PC-3 (cell line): ENCODE data around the gene MN1. TPM values are rescaled to one million over a fixed set of nuclear protein-coding genes. Genes with fewer than 3 reads are reported as not detected.

Experiments used
- ATAC-seq: fragments of 200-7000 bp; cut with Tn5 transposase; 2 replicates; pipeline ENCODE4 v1.9.1; 2020; ENCODE audit warnings: mild to moderate bottlenecking, moderate library complexity
- BruUV-seq: library from RNA; stranded (reverse); fragments of 400-500 nt; replicated peaks from 2 replicates; lab custom pipeline; 2021; lab: Mats Ljungman, UMichigan
- CTCF ChIA-PET: fragments of 300-600 bp; sonication (Branson Sonifier 250); formaldehyde crosslinking; loops from one replicate; lab custom pipeline; 2022; ENCODE audit warnings: antibody characterized with exemption; lab: Charles Lee
- POLR2A ChIA-PET: fragments of 300-600 bp; sonication (Branson Sonifier 250); formaldehyde crosslinking; loops from one replicate; lab custom pipeline; 2022; ENCODE audit warnings: antibody characterized with exemption; ENCODE audit not compliant: unreplicated experiment; lab: Charles Lee
- DNase-seq: peaks from one replicate; pipeline ENCODE4 v3.0.0-alpha.2; 2015
- H2AFZ ChIP-seq: fragments of 300-600 bp; sonication (generic); 2 replicates; pipeline ENCODE4 v1.6.0; 2016; ENCODE audit warnings: antibody characterized with exemption, low read length
- H3F3A ChIP-seq: fragments of 300-600 bp; sonication (generic); one replicate; pipeline ENCODE4 v1.6.0; 2017; ENCODE audit warnings: antibody characterized with exemption, low read length, control low read depth, mild to moderate bottlenecking; ENCODE audit not compliant: unreplicated experiment
- H3K27ac ChIP-seq: fragments of 300-600 bp; sonication (generic); 2 replicates; pipeline ENCODE4 v1.5.1; 2016; ENCODE audit warnings: mild to moderate bottlenecking, low read length
- H3K27me3 ChIP-seq: fragments of 300-600 bp; sonication (generic); 2 replicates; pipeline ENCODE4 v1.6.1; 2016; ENCODE audit warnings: low read length, mixed read lengths
- H3K36me3 ChIP-seq: fragments of 300-600 bp; sonication (generic); 2 replicates; pipeline ENCODE4 v1.6.1; 2016; ENCODE audit warnings: low read depth, mixed run types, low read length, mixed read lengths
- H3K4me1 ChIP-seq: fragments of 300-600 bp; sonication (generic); 2 replicates; pipeline ENCODE4 v1.5.1; 2016; ENCODE audit warnings: low read length; ENCODE audit not compliant: insufficient read depth
- H3K4me2 ChIP-seq: fragments of 300-600 bp; sonication (generic); 2 replicates; pipeline ENCODE4 v1.6.0; 2016; ENCODE audit warnings: low read length
- H3K4me3 ChIP-seq: fragments of 300-600 bp; sonication (generic); 2 replicates; pipeline ENCODE4 v1.5.1; 2016; ENCODE audit warnings: mild to moderate bottlenecking, low read length, mixed read lengths
- H3K79me2 ChIP-seq: fragments of 300-600 bp; sonication (generic); 2 replicates; pipeline ENCODE4 v1.6.1; 2017; ENCODE audit warnings: low read length, mixed read lengths
- H3K9ac ChIP-seq: fragments of 300-600 bp; sonication (generic); 2 replicates; pipeline ENCODE4 v1.6.0; 2016; ENCODE audit warnings: mild to moderate bottlenecking, low read length
- H3K9me2 ChIP-seq: fragments of 300-600 bp; sonication (generic); replicated peaks from 2 replicates; pipeline ENCODE4 v1.6.1; 2016; ENCODE audit warnings: mixed run types, low read length, mixed read lengths
- H3K9me3 ChIP-seq: fragments of 300-600 bp; sonication (generic); 2 replicates; pipeline ENCODE4 v1.6.1; 2016; ENCODE audit warnings: low read length, mixed read lengths
- H4K20me1 ChIP-seq: fragments of 300-600 bp; sonication (generic); 2 replicates; pipeline ENCODE4 v1.6.1; 2016; ENCODE audit warnings: low read length, mixed read lengths
- EZH2 ChIP-seq: fragments of 300-600 bp; sonication (generic); IDR thresholded peaks from one replicate; pipeline ENCODE4 v1.6.1; 2017; ENCODE audit warnings: antibody characterized with exemption, mild to moderate bottlenecking, low read length; ENCODE audit not compliant: unreplicated experiment
- EZH2phosphoT487 ChIP-seq: fragments of 300-600 bp; sonication (generic); IDR thresholded peaks from 2 replicates; pipeline ENCODE4 v1.6.1; 2018; ENCODE audit warnings: mild to moderate bottlenecking, antibody characterized with exemption, low read length, borderline replicate concordance
- intact Hi-C: fragments of 100-400 bp; cut with micrococcal nuclease; formaldehyde crosslinking; loops from 2 replicates; pipeline ENCODE4 v1.9.0; 2023
- total RNA-seq: library from RNA; depleted of rRNA; stranded (reverse); fragments of >200 nt; gene quantifications from 2 replicates; pipeline ENCODE4 v1.2.3, GENCODE V29; 2014
- TF ChIP-seq, protein P1 (sequence below): fragments of 300-600 bp; sonication (generic); conservative IDR thresholded peaks from 2 replicates; pipeline ENCODE4 v1.5.1; 2017; ENCODE audit warnings: antibody characterized with exemption, low read depth, mild to moderate bottlenecking, low read length

The MN1 gene
- total RNA-seq, 1 experiment from 2014 or later = 2.7 TPM

DNA sequence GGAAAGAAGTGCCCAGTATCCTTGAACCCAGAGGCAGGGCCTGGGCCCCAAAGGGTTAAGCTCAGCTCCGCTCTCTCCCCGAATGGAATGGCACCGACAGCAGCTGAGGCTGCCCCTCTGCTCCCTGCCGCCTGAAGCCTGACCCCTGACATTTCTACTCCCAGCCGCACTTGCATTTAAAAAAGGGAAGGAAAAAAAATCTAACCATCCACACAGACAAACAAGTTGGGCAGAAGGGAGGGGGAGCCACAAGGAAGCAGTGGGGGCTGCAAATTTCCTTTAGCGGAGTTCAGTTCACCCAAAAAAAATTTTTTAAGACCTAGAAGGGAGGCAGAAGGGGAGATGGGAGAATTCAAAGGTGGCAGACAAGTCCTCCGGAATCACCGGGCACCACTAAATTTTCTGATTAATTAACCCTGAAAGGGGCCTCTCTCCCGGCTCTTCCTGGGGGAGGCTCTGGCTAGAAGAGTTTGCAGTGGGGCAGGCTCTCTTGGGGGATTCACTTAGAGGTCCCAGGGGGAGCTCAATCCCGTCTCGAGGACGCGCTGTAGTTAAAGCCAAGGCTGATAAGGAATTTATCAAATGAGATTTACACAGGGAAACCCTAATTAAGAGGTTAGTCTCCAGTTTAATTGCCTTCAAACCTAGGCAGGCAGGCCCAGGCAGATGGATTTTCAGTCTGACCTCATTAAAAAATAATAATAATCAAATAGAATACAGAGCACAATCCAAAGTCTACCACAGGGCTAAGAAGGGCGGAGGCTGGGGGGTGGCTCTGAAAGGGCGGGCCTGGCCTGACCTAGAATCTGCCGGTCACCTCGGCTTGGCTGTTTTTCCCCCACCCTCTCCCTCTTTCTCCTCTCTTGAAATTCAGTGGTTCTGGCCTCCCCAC, 25.6 kb downstream of the MN1 start:
- no peak for TF ChIP-seq EZH2
- TF ChIP-seq, protein P1, sequence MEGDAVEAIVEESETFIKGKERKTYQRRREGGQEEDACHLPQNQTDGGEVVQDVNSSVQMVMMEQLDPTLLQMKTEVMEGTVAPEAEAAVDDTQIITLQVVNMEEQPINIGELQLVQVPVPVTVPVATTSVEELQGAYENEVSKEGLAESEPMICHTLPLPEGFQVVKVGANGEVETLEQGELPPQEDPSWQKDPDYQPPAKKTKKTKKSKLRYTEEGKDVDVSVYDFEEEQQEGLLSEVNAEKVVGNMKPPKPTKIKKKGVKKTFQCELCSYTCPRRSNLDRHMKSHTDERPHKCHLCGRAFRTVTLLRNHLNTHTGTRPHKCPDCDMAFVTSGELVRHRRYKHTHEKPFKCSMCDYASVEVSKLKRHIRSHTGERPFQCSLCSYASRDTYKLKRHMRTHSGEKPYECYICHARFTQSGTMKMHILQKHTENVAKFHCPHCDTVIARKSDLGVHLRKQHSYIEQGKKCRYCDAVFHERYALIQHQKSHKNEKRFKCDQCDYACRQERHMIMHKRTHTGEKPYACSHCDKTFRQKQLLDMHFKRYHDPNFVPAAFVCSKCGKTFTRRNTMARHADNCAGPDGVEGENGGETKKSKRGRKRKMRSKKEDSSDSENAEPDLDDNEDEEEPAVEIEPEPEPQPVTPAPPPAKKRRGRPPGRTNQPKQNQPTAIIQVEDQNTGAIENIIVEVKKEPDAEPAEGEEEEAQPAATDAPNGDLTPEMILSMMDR = no peak
- no peak for TF ChIP-seq EZH2phosphoT487
- Histone ChIP-seq H3K36me3 (no peaks in the 10 kb centered on the region), H3F3A (no peaks in the 10 kb centered on the region), H3K9me3 (no peaks in the 10 kb centered on the region), H3K4me3 (no peak overlapping the region), H3K9ac (no peak overlapping the region), H3K4me1 (no peaks in the 10 kb centered on the region), H3K79me2 (no peaks in the 10 kb centered on the region), H3K27me3 (no peaks in the 10 kb centered on the region), H2AFZ (no peak overlapping the region), H3K4me2 (no peak overlapping the region), H4K20me1 (no peaks in the 10 kb centered on the region), H3K9me2 (no peaks in the 10 kb centered on the region), H3K27ac (no peak overlapping the region)
- ATAC-seq = no peak
- no peak for DNase-seq
- ChIA-PET CTCF (no interaction called here), POLR2A (no interaction called here)
- BruUV-seq = no TSS peak
- intact Hi-C loops = no loop called here

- CTCF ChIA-PET = no interaction called here
- no peak for ATAC-seq
These were observed 26.4 kb downstream of the MN1 start for GRCh38 chr22:27775087-27775698.

More at GRCh38 chr22:27775087-27775698, 26.4 kb downstream of the MN1 start:
- H3K79me2 ChIP-seq = no peaks in the 10 kb centered on the region
- no peaks in the 10 kb centered on the region for H3K36me3 ChIP-seq
- no peaks in the 10 kb centered on the region for H3K4me1 ChIP-seq
- H3K4me3 ChIP-seq = no peak overlapping the region
- intact Hi-C loops = no loop called here
- no peak overlapping the region for H3K27ac ChIP-seq
- no peak overlapping the region for H3K9ac ChIP-seq
- no peak for DNase-seq
- no peak overlapping the region for H3K4me2 ChIP-seq
- BruUV-seq = no TSS peak
- H3K27me3 ChIP-seq = no peaks in the 10 kb centered on the region
- TF ChIP-seq EZH2 = no peak
- no peak for TF ChIP-seq EZH2phosphoT487
- TF ChIP-seq, protein P1 = no peak
- no peaks in the 10 kb centered on the region for H3F3A ChIP-seq
- no peaks in the 10 kb centered on the region for H3K9me3 ChIP-seq
- no peak overlapping the region for H2AFZ ChIP-seq
- H3K9me2 ChIP-seq = no peaks in the 10 kb centered on the region
- H4K20me1 ChIP-seq = no peaks in the 10 kb centered on the region
- POLR2A ChIA-PET = no interaction called here
